ENCODE measurements around the gene NXPE3. TPM values are rescaled to one million over a fixed set of nuclear protein-coding genes. Genes with fewer than 3 reads are reported as not detected.

The NXPE3 gene
- total RNA-seq, 1 experiment from 2014 or later, result 5.3 TPM

DNA sequence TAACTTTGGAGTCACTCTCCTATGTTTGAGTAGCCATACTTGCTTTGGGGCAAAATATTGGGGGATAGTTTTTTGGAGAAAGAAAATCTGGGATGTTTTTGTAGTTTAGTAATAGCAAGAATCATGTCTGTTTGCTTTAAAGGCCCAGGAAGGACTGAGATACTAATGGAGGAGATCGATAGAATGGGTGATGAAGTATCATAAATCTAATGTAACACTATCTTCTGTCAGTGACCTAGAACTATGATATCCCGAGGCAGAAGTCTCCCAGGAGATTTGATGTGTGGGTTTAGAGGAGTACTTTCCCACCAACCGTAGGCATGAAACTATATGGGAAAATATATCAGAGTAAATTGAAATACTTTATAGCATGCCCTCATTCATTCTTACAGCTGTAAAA lies 49.3 kb downstream of the NXPE3 start:
- H3K9me3 ChIP-seq, result no peaks in the 10 kb centered on the region
- Mint-ChIP-seq H3K4me3 (ENCODE audit: unreplicated experiment) (peak overlapping the region; percentile 87), H3K27ac (ENCODE audit: unreplicated experiment) (peak overlapping the region; percentile 88)

DNA sequence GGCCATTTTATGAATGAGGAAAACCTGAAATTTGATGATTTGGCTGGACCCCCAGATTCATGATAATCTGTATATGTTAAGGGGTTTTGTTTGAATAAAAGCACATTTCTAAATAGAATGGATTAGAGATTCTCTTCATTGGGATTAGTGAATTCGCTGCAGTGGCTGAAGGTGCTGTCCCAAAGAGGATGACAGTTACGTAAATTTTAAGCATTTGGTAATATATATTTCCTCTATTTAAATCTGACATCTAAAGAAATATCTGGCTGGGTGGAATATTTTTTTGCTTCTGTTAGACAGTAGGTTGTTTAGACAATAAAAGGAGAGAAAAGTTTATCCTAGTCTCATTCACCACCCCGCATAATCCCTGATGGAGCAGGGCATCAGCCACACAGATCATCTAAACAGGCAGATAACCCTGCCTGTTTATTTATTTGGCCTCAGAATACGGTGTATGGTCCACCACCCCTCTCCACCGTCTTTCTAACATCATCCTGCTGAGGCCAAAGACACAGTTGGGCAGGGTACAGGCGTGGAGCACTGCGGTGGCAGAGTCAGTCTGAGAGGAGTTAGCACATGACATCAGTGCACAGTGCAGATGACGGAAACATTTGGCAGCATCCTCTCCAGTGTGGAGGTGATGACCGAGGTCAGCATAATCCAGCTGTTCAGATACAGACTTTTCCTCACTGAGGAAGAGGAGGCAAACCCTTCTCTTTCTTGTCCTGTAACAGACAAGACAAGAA lies 49.9 kb downstream of the NXPE3 start:
- H3K9me3 ChIP-seq, result no peaks in the 10 kb centered on the region
- peaks cover 5% of the 10 kb centered on the region; the same call in 1 of the 2 replicates for H3K4me1 ChIP-seq
- TF ChIP-seq CTCF (IDR thresholded peaks at IDR 0.05; ENCODE audit: insufficient read depth in 1 of 2, low read depth in 1 of 2, low read length in 1 of 2, severe bottlenecking in 1 of 2, unreplicated experiment in 1 of 2), result no peak
- peak overlapping the region; percentile 87 for H3K4me3 Mint-ChIP-seq (ENCODE audit: unreplicated experiment)
- no peak overlapping the region for H3K27ac Mint-ChIP-seq (ENCODE audit: unreplicated experiment)
- ChIA-PET CTCF (interaction anchor here (0.5 kb wide), 1 partner anchor 401 kb away, joined by 4 read pairs; no protein-coding TSS in a partner anchor), POLR2A (no interaction called here)
- no peaks in the 10 kb centered on the region for H3K9me3 Mint-ChIP-seq (ENCODE audit: unreplicated experiment)
- H3K4me3 ChIP-seq (ENCODE audit: low read depth, low read length), result no peak overlapping the region
- no peaks in the 10 kb centered on the region for H3K4me1 Mint-ChIP-seq (ENCODE audit: low read depth, unreplicated experiment)
- intact Hi-C loops (cut with micrococcal nuclease; ENCODE audit: unreplicated experiment), result no loop called here
- H3K27me3 Mint-ChIP-seq (ENCODE audit: insufficient read depth, unreplicated experiment), result no peaks in the 10 kb centered on the region
- no peaks in the 10 kb centered on the region for H3K36me3 Mint-ChIP-seq (ENCODE audit: insufficient read depth, unreplicated experiment)
- no peaks in the 10 kb centered on the region for H3K27me3 ChIP-seq (replicated peaks; ENCODE audit: control insufficient read depth, insufficient read depth, low read length)
- DNase-seq, result no peak
- BruUV-seq (replicated peaks), result no TSS peak
- H3K36me3 ChIP-seq (ENCODE audit: control insufficient read depth, insufficient read depth, low read length), result no peaks in the 10 kb centered on the region

More for the DNA sequence above, 49.3 kb downstream of the NXPE3 start:
- no peak for DNase-seq
- CTCF ChIA-PET, result no interaction called here
- H3K4me3 ChIP-seq (ENCODE audit: low read depth, low read length), result peak overlapping the region; percentile 41
- TSS peak; percentile 88 for BruUV-seq (replicated peaks)
- no peaks in the 10 kb centered on the region for H3K36me3 Mint-ChIP-seq (ENCODE audit: insufficient read depth, unreplicated experiment)
- H3K36me3 ChIP-seq (ENCODE audit: control insufficient read depth, insufficient read depth, low read length), result no peaks in the 10 kb centered on the region
- no peak for TF ChIP-seq CTCF (IDR thresholded peaks at IDR 0.05; ENCODE audit: insufficient read depth in 1 of 2, low read depth in 1 of 2, low read length in 1 of 2, severe bottlenecking in 1 of 2, unreplicated experiment in 1 of 2)
- no peaks in the 10 kb centered on the region for H3K4me1 Mint-ChIP-seq (ENCODE audit: low read depth, unreplicated experiment)
- intact Hi-C loops (cut with micrococcal nuclease; ENCODE audit: unreplicated experiment), result no loop called here
- POLR2A ChIA-PET, result no interaction called here
- H3K9me3 Mint-ChIP-seq (ENCODE audit: unreplicated experiment), result no peaks in the 10 kb centered on the region
- H3K27me3 Mint-ChIP-seq (ENCODE audit: insufficient read depth, unreplicated experiment), result no peaks in the 10 kb centered on the region
- H3K4me1 ChIP-seq, result peaks cover 5% of the 10 kb centered on the region; the same call in 1 of the 2 replicates
- no peaks in the 10 kb centered on the region for H3K27me3 ChIP-seq (replicated peaks; ENCODE audit: control insufficient read depth, insufficient read depth, low read length)

DNA sequence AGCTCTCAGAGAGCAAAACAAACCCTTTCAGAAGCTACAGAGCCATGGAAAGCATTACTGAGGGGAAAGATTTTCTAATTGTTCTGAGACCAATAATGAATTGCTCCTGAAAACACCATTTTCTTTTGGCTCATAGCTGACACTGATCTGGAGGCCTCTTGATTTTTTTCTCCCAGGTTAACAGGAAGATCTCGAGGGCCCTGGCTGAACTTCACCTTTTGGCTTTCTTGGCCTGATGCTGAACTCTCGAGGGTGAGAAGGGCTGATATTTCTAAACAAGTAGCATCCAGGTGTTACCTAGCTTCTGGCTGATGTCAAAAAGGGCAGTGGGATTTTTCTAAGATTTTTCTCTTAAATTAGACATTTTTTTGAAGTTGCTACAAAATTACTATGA lies 50.4 kb downstream of the NXPE3 start:
- H3K4me1 ChIP-seq, result peaks cover 5% of the 10 kb centered on the region; the same call in 1 of the 2 replicates
- no peaks in the 10 kb centered on the region for H3K27me3 Mint-ChIP-seq (ENCODE audit: insufficient read depth, unreplicated experiment)
- no peak for TF ChIP-seq CTCF (IDR thresholded peaks at IDR 0.05; ENCODE audit: insufficient read depth in 1 of 2, low read depth in 1 of 2, low read length in 1 of 2, severe bottlenecking in 1 of 2, unreplicated experiment in 1 of 2)
- H3K4me3 ChIP-seq (ENCODE audit: low read depth, low read length), result no peak overlapping the region
- no peaks in the 10 kb centered on the region for H3K27me3 ChIP-seq (replicated peaks; ENCODE audit: control insufficient read depth, insufficient read depth, low read length)
- no peaks in the 10 kb centered on the region for H3K9me3 ChIP-seq
- ChIA-PET CTCF (interaction anchor here (0.5 kb wide), 1 partner anchor 401 kb away, joined by 4 read pairs; no protein-coding TSS in a partner anchor), POLR2A (no interaction called here)
- no peaks in the 10 kb centered on the region for H3K9me3 Mint-ChIP-seq (ENCODE audit: unreplicated experiment)
- intact Hi-C loops (cut with micrococcal nuclease; ENCODE audit: unreplicated experiment), result no loop called here
- H3K4me1 Mint-ChIP-seq (ENCODE audit: low read depth, unreplicated experiment), result no peaks in the 10 kb centered on the region
- H3K4me3 Mint-ChIP-seq (ENCODE audit: unreplicated experiment), result no peak overlapping the region
- no peaks in the 10 kb centered on the region for H3K36me3 Mint-ChIP-seq (ENCODE audit: insufficient read depth, unreplicated experiment)
- no peak for DNase-seq
- H3K27ac Mint-ChIP-seq (ENCODE audit: unreplicated experiment), result no peak overlapping the region
- no TSS peak for BruUV-seq (replicated peaks)
- H3K36me3 ChIP-seq (ENCODE audit: control insufficient read depth, insufficient read depth, low read length), result no peaks in the 10 kb centered on the region
